ENCODE measurements around the gene UMOD. TPM values are rescaled to one million over a fixed set of nuclear protein-coding genes. Genes with fewer than 3 reads are reported as not detected.

The UMOD gene
- total and polyA plus RNA-seq, 12 donors: not detected

DNA sequence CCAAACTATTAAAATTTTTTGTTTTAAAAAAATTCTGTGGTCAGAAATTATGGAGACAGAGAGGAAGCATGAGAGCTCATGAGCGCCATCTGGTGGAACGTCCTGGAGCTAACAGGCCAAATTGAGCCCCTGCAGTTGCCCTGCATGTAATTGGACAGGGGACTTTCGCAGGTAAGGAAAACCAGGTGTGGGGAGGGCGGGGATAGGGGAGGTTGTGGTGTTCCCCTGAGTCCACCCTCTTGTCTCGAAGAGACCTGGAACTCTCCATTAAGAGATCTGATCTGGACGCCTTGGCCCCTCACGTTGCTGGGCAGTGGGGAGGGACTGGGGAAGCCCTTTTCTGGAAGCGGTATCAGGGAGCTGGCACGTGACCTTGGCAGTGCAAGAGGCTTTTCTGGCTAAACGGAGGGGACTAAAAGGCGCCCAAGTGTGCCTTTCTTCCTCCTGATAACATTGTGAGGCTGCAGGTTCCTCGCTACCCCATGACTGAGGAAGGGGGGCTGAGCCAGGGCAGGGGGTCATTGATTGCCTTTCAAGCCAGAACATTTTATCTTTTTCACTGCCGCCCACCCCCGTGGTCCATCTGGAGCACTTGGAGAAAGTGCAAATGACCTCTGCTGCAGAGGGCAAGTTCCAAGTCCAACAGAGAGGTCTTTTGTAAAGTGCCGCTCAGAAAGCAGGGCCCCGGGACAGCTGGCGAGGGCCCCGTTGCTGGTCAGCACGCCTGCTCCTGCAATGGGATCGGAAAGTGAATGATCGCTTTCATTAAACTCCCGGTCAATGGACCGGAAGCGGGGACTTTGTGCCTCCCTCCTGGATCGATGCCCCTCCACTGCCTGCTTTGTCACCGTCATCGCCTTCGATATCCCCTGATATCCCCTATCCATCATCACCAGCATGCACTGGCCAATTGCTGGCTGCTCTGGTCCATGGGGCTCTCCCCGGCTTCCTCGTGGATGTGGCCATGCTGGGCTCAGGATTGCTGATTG lies 33.6 kb upstream of the UMOD start:
- 31 to 32% methylated on average over 30 of the region's 30 CpGs for WGBS, 2 donors
- H3K27me3 ChIP-seq: peaks cover 0 to 8% (median 0%) of the 10 kb centered on the region in 7 donors

DNA sequence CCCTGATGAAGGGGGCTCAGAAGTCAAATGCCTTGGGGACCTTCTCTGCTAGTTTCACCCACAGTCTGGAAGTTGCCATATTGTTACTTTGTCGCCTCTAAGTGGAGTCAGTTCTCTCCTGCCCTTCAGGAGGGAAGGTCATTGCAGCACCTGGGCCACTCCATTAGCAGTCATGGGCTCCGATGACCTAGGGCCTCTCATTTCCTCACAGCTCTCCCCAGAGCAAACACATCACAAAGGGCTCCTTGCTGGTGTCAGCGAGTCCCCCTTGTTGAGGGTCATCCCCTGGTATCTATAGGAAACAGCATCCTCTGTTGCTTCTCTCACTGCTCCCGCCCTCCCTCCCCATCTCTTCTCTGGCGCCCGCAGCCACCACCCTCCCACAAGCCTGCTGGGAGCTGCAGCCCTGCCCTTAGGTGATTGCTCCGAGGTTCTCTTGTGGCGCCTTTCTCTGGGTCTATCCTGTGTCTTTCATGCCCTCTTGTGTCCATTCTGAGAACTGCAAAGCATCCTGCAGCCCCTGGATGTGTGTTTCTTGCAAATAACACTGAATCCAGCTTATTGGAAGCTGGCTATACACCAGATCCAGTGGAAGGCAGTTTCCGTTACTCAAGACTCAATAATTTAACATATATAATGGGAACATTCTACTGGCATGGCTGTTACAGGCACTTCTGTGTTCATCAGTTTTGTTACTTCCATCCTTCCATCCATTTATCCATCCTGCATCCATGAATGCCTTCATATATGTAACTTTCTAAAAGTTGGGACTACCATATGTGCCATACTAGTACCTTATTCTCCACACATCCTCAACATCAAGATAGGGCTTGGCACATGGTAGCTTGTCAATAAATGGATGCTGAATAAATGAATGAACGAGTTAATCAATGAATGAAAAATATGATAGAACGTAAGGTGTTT lies 30.9 kb upstream of the UMOD start:
- peaks cover 0 to 10% (median 0%) of the 10 kb centered on the region in 9 donors for H3K4me1 ChIP-seq
- TF ChIP-seq, protein P1, sequence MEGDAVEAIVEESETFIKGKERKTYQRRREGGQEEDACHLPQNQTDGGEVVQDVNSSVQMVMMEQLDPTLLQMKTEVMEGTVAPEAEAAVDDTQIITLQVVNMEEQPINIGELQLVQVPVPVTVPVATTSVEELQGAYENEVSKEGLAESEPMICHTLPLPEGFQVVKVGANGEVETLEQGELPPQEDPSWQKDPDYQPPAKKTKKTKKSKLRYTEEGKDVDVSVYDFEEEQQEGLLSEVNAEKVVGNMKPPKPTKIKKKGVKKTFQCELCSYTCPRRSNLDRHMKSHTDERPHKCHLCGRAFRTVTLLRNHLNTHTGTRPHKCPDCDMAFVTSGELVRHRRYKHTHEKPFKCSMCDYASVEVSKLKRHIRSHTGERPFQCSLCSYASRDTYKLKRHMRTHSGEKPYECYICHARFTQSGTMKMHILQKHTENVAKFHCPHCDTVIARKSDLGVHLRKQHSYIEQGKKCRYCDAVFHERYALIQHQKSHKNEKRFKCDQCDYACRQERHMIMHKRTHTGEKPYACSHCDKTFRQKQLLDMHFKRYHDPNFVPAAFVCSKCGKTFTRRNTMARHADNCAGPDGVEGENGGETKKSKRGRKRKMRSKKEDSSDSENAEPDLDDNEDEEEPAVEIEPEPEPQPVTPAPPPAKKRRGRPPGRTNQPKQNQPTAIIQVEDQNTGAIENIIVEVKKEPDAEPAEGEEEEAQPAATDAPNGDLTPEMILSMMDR (IDR thresholded peaks at IDR 0.05): peak; percentile 53 to 83 (median 77)
- WGBS, 2 donors: 32 to 33% methylated on average over 11 of the region's 11 CpGs
- H3K27ac ChIP-seq: no peak overlapping the region
- peak in 1 of 2 donors; percentile 49 for DNase-seq
- H3K36me3 ChIP-seq: no peaks in the 10 kb centered on the region
- H3K9me3 ChIP-seq: no peaks in the 10 kb centered on the region
- ATAC-seq: peak in 6 of 8 donors; percentile 52 to 80 (median 72)
- intact Hi-C loops (cut with DNase I): loop anchor here in 9 of 10 donors (1.0 to 10.0 kb wide), 5 partner anchors 475 to 779 kb away; no protein-coding TSS in a partner anchor
- H3K27me3 ChIP-seq: peaks cover 0 to 29% (median 5%) of the 10 kb centered on the region in 7 donors
- no peak overlapping the region for H3K4me3 ChIP-seq

More for the DNA sequence above, 33.6 kb upstream of the UMOD start:
- H3K27ac ChIP-seq: no peak overlapping the region
- DNase-seq (peak; percentile 47 to 62), ATAC-seq (peak; percentile 37 to 63 (median 54))
- peaks cover 0 to 10% (median 0%) of the 10 kb centered on the region in 9 donors for H3K4me1 ChIP-seq
- intact Hi-C loops (cut with DNase I): loop anchor here in 4 of 10 donors (2.0 to 10.0 kb wide), 4 partner anchors 477 to 781 kb away; no protein-coding TSS in a partner anchor
- H3K4me3 ChIP-seq: peak overlapping the region in 4 of 10 donors; percentile 6 to 19 (median 8)
- H3K9me3 ChIP-seq: no peaks in the 10 kb centered on the region
- TF ChIP-seq, protein P1 (IDR thresholded peaks at IDR 0.05): peak; percentile 65 to 91 (median 83)
- no peaks in the 10 kb centered on the region for H3K36me3 ChIP-seq

DNA sequence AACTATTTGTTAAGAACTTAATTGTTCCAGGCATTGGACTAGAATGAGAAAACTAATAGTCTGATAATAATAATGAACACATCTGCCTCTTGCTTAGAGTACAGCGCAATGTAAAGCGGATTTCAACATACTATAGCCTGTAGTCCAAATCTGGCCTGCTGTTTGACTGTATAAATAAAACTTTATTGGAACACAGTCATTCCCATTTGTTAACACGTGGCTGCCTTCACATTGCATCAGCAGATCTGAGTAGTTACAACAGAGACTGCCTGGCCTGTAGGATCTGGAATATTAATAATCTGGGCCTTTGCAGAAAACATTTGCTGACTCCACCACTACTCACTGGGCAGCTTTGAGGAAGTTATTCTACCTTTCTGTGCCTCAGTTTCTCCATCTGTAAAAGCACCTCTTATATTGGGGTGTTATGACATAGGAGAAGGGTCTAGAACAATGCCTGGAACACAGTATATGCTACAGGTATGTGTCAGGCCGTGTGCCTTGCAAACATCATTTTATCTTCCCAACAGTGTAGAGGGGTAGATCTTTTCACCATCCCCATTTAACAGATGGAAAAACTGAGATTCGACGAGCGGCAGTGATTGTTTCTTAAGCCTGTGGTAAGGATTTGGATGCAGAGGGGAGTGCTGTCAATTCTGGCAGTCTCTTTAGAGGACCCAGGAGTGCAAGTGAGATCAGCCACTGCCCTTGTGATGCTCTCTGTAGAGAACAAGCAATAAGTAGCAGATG lies 29.9 kb upstream of the UMOD start:
- WGBS, 2 donors: 88 to 93% methylated on average over 7 of the region's 7 CpGs
- no peak for ATAC-seq
- Histone ChIP-seq H3K9me3 (no peaks in the 10 kb centered on the region), H3K4me3 (no peak overlapping the region), H3K36me3 (no peaks in the 10 kb centered on the region), H3K4me1 (peaks cover 0 to 10% (median 0%) of the 10 kb centered on the region in 9 donors), H3K27ac (no peak overlapping the region), H3K27me3 (peaks cover 0 to 29% (median 5%) of the 10 kb centered on the region in 7 donors)
- intact Hi-C loops (cut with DNase I): loop anchor here in 6 of 10 donors (2.0 to 10.0 kb wide), 4 partner anchors 474 to 778 kb away; no protein-coding TSS in a partner anchor
- DNase-seq: no peak
- TF ChIP-seq, protein P1 (IDR thresholded peaks at IDR 0.05): no peak

Data from heart right ventricle (tissue), 16 donors.